A673 (cell line): ENCODE measurements around the gene SMC4. TPM values are rescaled to one million over a fixed set of nuclear protein-coding genes. Genes with fewer than 3 reads are reported as not detected.

Experiments
- BruUV-seq: library from RNA; stranded (reverse); fragments of 400-500 nt; replicated peaks from 2 replicates; lab custom pipeline; 2021; lab: Mats Ljungman, UMichigan
- CTCF ChIA-PET: fragments of 300-600 bp; sonication (Branson Sonifier 250); formaldehyde crosslinking; loops from one replicate; lab custom pipeline; 2022; ENCODE audit warnings: antibody characterized with exemption; lab: Charles Lee
- POLR2A ChIA-PET: fragments of 300-600 bp; sonication (Branson Sonifier 250); formaldehyde crosslinking; loops from one replicate; lab custom pipeline; 2022; ENCODE audit warnings: antibody characterized with exemption; ENCODE audit not compliant: low non-redundant PET; lab: Charles Lee
- DNase-seq: peaks from one replicate; pipeline ENCODE4 v3.0.0-alpha.2; 2015; ENCODE audit warnings: low spot score
- H3K27ac ChIP-seq: fragments of 200-600 bp; sonication (generic); 2 replicates; pipeline ENCODE4 v1.5.1; 2016; ENCODE audit warnings: mixed run types, low read depth, mild to moderate bottlenecking, mixed read lengths, antibody characterized with exemption, low read length; ENCODE audit not compliant: poor library complexity, severe bottlenecking
- H3K27me3 ChIP-seq: fragments of 200-600 bp; sonication (generic); replicated peaks from 2 replicates; pipeline ENCODE4 v1.6.1; 2017; ENCODE audit warnings: mixed run types, low read depth, mild to moderate bottlenecking, mixed read lengths, antibody characterized with exemption, low read length; ENCODE audit not compliant: insufficient read depth, poor library complexity
- H3K36me3 ChIP-seq: fragments of 200-600 bp; sonication (generic); 2 replicates; pipeline ENCODE4 v1.6.1; 2016; ENCODE audit warnings: mixed run types, mild to moderate bottlenecking, mixed read lengths, antibody characterized with exemption, low read length; ENCODE audit not compliant: insufficient read depth, poor library complexity, severe bottlenecking
- H3K4me1 ChIP-seq: fragments of 200-600 bp; sonication (generic); 2 replicates; pipeline ENCODE4 v1.6.1; 2017; ENCODE audit warnings: mixed run types, mild to moderate bottlenecking, mixed read lengths, antibody characterized with exemption, low read length; ENCODE audit not compliant: insufficient read depth, poor library complexity, severe bottlenecking
- H3K4me3 ChIP-seq: fragments of 200-600 bp; sonication (generic); 2 replicates; pipeline ENCODE4 v1.5.1; 2016; ENCODE audit warnings: low read depth, mixed run types, mild to moderate bottlenecking, mixed read lengths, low read length; ENCODE audit not compliant: poor library complexity, severe bottlenecking
- H3K9me3 ChIP-seq: fragments of 200-600 bp; sonication (generic); 2 replicates; pipeline ENCODE4 v1.6.1; 2016; ENCODE audit warnings: mixed run types, low read depth, mild to moderate bottlenecking, mixed read lengths, antibody characterized with exemption, low read length; ENCODE audit not compliant: poor library complexity, severe bottlenecking
- CTCF ChIP-seq: fragments of 300-800, 200-600 bp; sonication (generic); conservative IDR thresholded peaks from 2 replicates; pipeline ENCODE4 v1.5.1; 2017; ENCODE audit warnings: low read depth, mild to moderate bottlenecking, antibody characterized with exemption, low read length, moderate library complexity, mixed read lengths
- EZH2 ChIP-seq: fragments of 200-600 bp; sonication (generic); IDR thresholded peaks from 2 replicates; pipeline ENCODE4 v1.6.1; 2017; ENCODE audit warnings: borderline replicate concordance, low read depth, mild to moderate bottlenecking, mixed read lengths, antibody characterized with exemption, low read length; ENCODE audit not compliant: poor library complexity, severe bottlenecking
- intact Hi-C: fragments of 100-400 bp; cut with micrococcal nuclease; formaldehyde crosslinking; loops from one replicate; pipeline ENCODE4 v1.10.0; 2022; ENCODE audit not compliant: unreplicated experiment
- total RNA-seq: library from RNA; stranded (reverse); gene quantifications from 2 replicates; pipeline ENCODE4 v1.2.3, GENCODE V29; 2021

The SMC4 gene
- total RNA-seq, 1 experiment from 2014 or later = 209 TPM

DNA sequence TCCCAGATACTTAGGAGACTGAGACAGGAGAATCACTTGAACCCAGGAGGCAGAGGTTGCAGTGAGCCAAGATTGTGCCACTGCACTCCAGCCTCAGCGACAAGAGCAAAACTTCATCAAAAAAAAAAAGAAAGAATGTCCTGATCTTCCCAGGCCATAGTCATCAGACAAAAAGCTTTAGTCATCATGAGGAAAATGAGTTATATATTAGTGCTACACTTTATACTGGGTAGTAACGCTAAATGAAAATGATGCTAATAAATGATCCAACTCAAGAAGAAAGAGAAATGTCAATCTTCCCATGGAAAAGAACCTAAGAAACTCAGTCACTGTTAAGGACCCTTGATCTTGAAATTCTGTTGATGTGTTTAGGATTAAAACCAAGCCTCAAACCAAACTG, 76.4 kb downstream of the SMC4 start:
- Histone ChIP-seq H3K4me3 (no peak overlapping the region), H3K36me3 (no peaks in the 10 kb centered on the region), H3K9me3 (no peaks in the 10 kb centered on the region), H3K27me3 (no peaks in the 10 kb centered on the region), H3K27ac (no peak overlapping the region), H3K4me1 (no peaks in the 10 kb centered on the region)
- no peak for DNase-seq
- TF ChIP-seq EZH2 = no peak
- no peak for TF ChIP-seq CTCF
- POLR2A ChIA-PET = no interaction called here
- BruUV-seq = no TSS peak
- CTCF ChIA-PET = no interaction called here
- intact Hi-C loops = no loop called here

DNA sequence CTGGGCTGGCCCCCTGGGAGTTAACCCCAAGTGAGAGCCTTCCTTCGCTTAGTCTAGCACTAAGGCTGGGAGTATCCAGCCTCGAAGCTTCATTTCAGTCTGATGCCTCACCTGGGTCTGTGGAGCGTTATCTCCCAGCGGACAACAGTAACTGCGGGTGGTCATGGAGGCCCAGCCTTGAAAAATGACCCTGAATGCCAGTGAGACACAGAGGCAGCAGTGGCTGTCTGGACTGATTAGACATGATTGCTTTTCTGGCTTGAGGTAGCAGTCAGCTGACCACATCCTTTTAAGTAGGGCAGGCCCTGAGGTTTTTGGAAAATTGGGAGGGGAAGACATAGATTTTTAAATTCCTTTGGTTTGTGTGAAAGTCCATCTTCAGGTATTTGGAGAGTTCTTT, 78.3 kb downstream of the SMC4 start:
- TF ChIP-seq EZH2 = no peak
- intact Hi-C loops = no loop called here
- ChIA-PET CTCF (no interaction called here), POLR2A (no interaction called here)
- Histone ChIP-seq H3K4me3 (no peak overlapping the region), H3K27me3 (no peaks in the 10 kb centered on the region), H3K27ac (no peak overlapping the region), H3K36me3 (no peaks in the 10 kb centered on the region), H3K9me3 (no peaks in the 10 kb centered on the region), H3K4me1 (no peaks in the 10 kb centered on the region)
- no TSS peak for BruUV-seq
- no peak for DNase-seq

- H3K27me3 ChIP-seq = no peaks in the 10 kb centered on the region
- POLR2A ChIA-PET = no interaction called here
- no peak overlapping the region for H3K4me3 ChIP-seq
- H3K4me1 ChIP-seq = no peaks in the 10 kb centered on the region
- no peaks in the 10 kb centered on the region for H3K9me3 ChIP-seq
- no peak overlapping the region for H3K27ac ChIP-seq
- intact Hi-C loops = no loop called here
- no peaks in the 10 kb centered on the region for H3K36me3 ChIP-seq
- no peak for TF ChIP-seq EZH2
- TF ChIP-seq CTCF = no peak
- CTCF ChIA-PET = no interaction called here
- BruUV-seq = no TSS peak
- no peak for DNase-seq
Measured at GRCh38 chr3:160478338-160478737, 78.9 kb downstream of the SMC4 start.

DNA sequence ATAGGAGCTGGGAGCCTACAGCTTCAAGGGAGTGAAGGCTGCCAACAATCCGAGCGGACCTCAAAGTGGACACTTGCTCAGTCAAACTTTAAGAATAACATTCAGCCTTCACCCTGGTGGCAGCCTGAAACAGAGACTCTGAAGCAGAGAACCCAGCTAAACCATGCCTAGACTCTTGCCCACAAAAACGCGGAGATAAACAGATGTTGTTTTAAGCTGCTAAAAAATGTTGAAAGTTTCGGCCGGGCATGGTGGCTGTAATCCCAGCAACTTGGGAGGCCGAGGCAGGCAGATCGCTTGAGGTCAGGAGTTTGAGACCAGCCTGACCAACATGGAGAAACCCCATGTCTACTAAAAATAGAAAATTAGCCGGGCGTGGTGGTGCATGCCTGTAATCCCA, 79.9 kb downstream of the SMC4 start:
- DNase-seq = no peak
- POLR2A ChIA-PET = no interaction called here
- H3K4me1 ChIP-seq = no peaks in the 10 kb centered on the region
- no TSS peak for BruUV-seq
- H3K36me3 ChIP-seq = no peaks in the 10 kb centered on the region
- H3K27me3 ChIP-seq = no peaks in the 10 kb centered on the region
- no peaks in the 10 kb centered on the region for H3K9me3 ChIP-seq
- no peak overlapping the region for H3K4me3 ChIP-seq
- intact Hi-C loops = no loop called here
- no peak overlapping the region for H3K27ac ChIP-seq
- TF ChIP-seq EZH2 (no peak), CTCF (no peak)
- CTCF ChIA-PET = no interaction called here
